Stimulated activated naive CD8-positive, alpha-beta T cell treated with anti-CD3 and anti-CD28 coated beads, Interleukin-15, amount 100 ng/mL, for 72 hours (primary cell): ENCODE data around the gene RNF224.

Source experiments
- ATAC-seq: fragments of 150-1000 bp; cut with Tn5 transposase; 2 replicates; pipeline ENCODE4 v1.10.0; 2021; ENCODE audit warnings: mild to moderate bottlenecking, moderate library complexity
- DNase-seq, 2 donors: peaks; one replicate each; pipeline ENCODE4 v3.0.0; 2021 to 2022
- H3K27ac Mint-ChIP-seq, 2 donors: one replicate each; pipeline ENCODE4 v1.8.0; 2022; ENCODE audit warnings: mild to moderate bottlenecking in 2 of 2, mixed read lengths in 2 of 2, moderate library complexity in 2 of 2
- H3K27me3 Mint-ChIP-seq: one replicate; pipeline ENCODE4 v1.8.0; 2022; ENCODE audit warnings: mixed read lengths
- H3K4me1 Mint-ChIP-seq: one replicate; pipeline ENCODE4 v1.8.0; 2022; ENCODE audit warnings: mild to moderate bottlenecking, mixed read lengths
- H3K4me3 Mint-ChIP-seq, 2 donors: one replicate each; pipeline ENCODE4 v1.8.0; 2022; ENCODE audit warnings: mild to moderate bottlenecking in 2 of 2, mixed read lengths in 2 of 2, moderate library complexity in 1 of 2
- H3K9me3 Mint-ChIP-seq, 2 donors: one replicate each; pipeline ENCODE4 v1.8.0; 2022; ENCODE audit warnings: mixed read lengths in 2 of 2

The RNF224 gene

DNA sequence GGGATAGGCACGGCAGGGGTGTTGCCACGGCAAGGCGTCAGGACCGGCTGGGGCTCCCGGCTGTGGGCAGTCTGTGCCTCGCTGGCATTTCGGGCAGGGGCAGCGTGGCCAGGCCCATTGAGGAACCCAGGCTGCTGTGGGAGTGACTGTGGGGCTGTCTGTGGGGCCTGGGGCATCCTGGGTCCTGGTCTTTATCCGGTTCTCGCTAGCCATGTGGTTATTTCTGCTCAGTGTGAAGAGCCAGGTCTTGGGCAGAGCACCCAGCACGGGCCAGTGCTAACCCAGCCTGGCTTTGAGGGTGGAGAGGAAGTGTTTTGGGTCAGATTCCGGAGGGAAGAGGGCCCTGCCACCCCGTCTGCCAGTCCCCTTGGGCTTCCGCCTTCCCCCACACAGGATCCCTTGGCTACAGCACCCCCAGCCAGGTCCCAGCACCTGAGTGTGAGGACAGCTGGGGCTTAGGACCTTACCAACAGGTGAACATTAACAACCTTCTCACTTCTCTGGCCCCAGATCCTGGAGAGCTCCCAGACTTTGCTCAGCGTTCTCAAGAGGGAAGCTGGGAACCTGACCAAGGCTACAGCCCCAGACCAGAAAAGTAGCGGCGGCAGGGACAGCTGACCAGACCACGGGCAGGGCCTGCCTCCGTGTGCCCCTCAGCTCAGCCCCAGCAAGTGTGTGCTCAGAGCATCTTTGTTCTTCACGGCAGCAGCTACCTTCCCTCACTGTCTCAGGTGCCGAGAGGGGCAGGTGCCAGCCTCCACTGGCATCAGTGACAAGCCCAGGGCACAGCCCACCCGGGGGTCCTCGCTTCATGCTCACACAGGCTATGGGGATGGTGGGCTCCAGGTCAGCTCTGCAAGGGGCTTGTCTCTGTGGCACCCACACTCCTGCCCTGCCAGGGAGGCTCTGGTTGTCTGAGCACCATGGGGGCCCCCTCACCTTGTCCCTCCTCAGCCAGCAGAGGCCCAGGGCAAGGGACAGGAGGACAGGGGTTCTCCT, 37.7 kb upstream of the RNF224 start:
- peak overlapping the region; percentile 78 to 90 for H3K27ac Mint-ChIP-seq
- no peaks in the 10 kb centered on the region for H3K27me3 Mint-ChIP-seq
- H3K4me3 Mint-ChIP-seq: peak overlapping the region; percentile 91 to 98
- no peak for ATAC-seq
- no peaks in the 10 kb centered on the region for H3K9me3 Mint-ChIP-seq
- peaks cover 54% of the 10 kb centered on the region for H3K4me1 Mint-ChIP-seq
- DNase-seq: no peak

DNA sequence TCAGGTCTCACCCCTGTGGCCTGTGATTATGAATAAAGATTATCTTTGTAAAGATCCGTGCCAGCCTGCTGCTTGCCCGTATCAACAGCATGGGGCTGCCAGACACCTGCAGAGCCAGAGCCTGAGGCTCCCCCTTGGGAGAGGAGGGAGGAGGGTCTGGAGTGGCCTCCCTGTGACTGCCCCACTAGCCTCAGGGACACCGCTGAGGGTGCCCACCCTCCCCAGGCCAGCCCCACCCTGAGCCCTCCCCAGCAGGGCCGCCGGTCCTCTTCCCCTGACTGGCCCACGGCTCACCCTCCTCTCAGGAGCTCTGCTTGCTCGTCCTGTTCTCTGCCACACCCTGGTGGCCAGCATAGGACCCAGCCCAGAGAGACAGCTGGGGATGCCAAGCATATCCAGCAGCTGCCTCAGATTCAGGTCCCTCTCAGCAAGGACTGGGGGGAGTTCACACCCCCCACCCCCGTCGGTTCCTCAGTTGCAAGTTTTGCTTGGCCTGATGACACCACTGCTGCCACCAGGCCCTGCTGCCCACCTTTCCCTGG, 36.9 kb upstream of the RNF224 start:
- no peaks in the 10 kb centered on the region for H3K9me3 Mint-ChIP-seq
- DNase-seq (no peak), ATAC-seq (no peak)
- H3K4me3 Mint-ChIP-seq: peak overlapping the region; percentile 91 to 98
- H3K27ac Mint-ChIP-seq: peak overlapping the region; percentile 78 to 95
- peaks cover 49% of the 10 kb centered on the region for H3K4me1 Mint-ChIP-seq
- H3K27me3 Mint-ChIP-seq: no peaks in the 10 kb centered on the region

DNA sequence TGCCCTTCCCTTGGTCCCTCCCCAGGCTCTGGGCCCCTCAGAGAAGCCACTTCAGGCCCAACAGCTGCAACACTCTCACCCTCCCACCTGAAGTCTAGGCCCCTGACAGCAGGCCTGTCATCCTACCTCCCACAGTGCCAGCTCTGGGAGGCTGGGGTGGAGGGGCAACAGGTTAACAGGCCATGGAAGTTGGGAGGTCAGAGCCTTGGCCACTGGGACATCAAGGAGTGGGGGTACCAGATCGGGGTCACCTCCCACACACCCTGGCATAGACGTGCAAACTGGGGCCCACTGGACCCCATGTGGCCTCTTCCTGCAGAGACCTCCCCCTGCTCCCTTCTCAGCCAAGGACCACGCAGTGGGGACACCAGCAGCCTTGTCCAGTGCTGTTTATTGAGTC, 36.1 kb upstream of the RNF224 start:
- Mint-ChIP-seq H3K4me1 (peaks cover 41% of the 10 kb centered on the region), H3K27me3 (no peaks in the 10 kb centered on the region), H3K27ac (no peak overlapping the region), H3K4me3 (peak overlapping the region in 1 of 2 donors; percentile 70), H3K9me3 (no peaks in the 10 kb centered on the region)
- no peak for DNase-seq
- ATAC-seq: no peak

DNA sequence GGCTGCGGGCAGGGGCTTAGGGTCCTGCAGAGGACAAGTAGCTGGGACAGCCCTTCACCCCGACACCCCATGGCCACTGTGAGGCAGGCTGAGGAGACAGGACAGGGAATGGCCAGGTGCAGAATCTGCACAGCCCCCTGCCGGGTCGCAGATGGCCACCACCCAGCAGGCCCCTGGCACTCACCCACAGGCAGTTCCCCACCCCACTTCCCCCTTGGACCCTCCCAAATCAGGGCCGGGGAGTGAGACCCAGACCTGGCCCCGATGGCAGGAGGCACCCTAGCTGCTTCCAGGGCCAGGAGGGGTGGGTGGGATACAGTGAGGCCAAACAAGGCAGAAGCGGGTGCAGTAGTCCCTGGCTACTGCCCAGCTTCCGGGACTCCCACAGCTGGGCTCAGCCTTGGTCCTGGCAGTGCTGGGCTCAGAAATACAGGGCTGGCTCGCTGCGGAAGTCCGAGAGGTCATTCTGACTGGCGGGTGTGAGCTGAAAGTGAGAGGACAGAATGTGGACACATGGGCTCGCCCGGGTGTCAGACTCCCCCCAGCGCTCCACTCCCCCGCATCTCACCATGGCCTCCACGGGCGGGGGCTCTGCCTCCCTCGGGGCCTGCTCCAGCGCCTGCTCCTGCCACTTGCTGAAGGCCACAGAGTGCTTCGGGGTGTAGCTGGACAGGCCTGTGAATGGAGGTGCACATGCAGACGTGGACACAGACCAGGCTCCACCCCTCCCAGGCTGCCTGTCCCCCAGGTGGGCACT, 35.4 kb upstream of the RNF224 start:
- Mint-ChIP-seq H3K4me3 (no peak overlapping the region), H3K27me3 (no peaks in the 10 kb centered on the region), H3K9me3 (no peaks in the 10 kb centered on the region), H3K4me1 (peaks cover 35% of the 10 kb centered on the region), H3K27ac (no peak overlapping the region)
- no peak for DNase-seq
- ATAC-seq: no peak

DNA sequence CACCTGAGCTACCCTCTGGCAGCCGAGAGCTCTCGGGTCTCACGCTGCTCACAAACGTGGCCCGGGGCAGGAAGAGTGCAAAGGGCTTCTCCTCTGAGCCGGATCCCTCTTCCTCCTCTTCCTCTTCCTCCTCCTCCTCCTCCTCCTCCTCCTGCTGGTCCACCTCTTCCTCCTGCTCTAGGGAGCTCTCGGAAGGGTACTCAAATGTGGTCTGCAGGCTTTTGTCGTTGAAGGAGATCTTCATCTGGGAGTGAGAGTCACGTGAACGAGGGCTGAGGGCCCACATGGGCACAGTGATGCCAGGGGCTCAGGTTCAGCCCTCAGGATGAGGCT, 34.9 kb upstream of the RNF224 start:
- ATAC-seq: no peak
- H3K9me3 Mint-ChIP-seq: no peaks in the 10 kb centered on the region
- no peak overlapping the region for H3K27ac Mint-ChIP-seq
- H3K4me1 Mint-ChIP-seq: peaks cover 30% of the 10 kb centered on the region
- no peaks in the 10 kb centered on the region for H3K27me3 Mint-ChIP-seq
- no peak for DNase-seq
- H3K4me3 Mint-ChIP-seq: no peak overlapping the region

DNA sequence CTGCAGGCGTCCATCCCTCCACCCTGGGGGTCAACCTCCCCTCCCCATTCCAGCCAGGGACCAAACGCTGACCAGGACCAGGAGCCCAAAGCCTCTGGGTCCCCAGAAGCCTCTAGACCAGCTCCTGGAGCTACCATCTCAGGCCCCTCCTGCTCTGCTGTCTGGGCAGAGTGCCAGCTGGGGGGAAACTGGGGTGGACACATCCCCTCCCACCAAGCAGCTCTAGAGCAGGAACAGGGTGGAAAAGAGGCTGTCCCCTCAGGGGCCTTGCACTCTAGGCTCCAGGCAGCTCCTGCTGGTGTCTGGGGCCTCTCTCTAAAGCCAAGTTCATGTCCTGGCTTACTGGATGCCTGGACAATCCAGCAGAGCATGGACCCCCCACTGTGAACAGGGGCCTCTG, 34.4 kb upstream of the RNF224 start:
- Mint-ChIP-seq H3K4me1 (peaks cover 30% of the 10 kb centered on the region), H3K9me3 (no peaks in the 10 kb centered on the region), H3K4me3 (no peak overlapping the region), H3K27ac (no peak overlapping the region), H3K27me3 (no peaks in the 10 kb centered on the region)
- DNase-seq (no peak), ATAC-seq (no peak)

DNA sequence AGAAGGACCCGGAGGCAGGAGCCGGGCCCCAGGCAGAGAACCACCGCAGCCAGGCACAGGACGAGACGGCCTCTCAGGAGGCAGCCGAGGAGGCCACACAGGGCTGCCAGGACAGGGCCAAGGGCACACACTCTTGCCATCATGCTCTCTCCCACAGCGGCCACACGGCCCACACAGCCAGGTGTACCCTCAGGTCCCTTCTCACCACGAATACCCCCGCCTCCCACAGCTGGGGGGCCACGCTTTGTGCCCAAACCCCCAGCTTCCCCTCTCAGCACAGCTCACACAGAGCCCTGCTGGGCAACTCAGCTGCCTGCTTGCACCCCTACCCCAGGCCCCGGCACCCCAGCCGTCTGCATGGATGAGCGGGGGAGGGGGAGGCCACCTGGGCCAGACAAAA, 33.5 kb upstream of the RNF224 start:
- DNase-seq (no peak), ATAC-seq (no peak)
- Mint-ChIP-seq H3K4me3 (no peak overlapping the region), H3K9me3 (no peaks in the 10 kb centered on the region), H3K27ac (peak overlapping the region in 1 of 2 donors; percentile 63), H3K27me3 (peaks cover 4% of the 10 kb centered on the region), H3K4me1 (peaks cover 40% of the 10 kb centered on the region)

DNA sequence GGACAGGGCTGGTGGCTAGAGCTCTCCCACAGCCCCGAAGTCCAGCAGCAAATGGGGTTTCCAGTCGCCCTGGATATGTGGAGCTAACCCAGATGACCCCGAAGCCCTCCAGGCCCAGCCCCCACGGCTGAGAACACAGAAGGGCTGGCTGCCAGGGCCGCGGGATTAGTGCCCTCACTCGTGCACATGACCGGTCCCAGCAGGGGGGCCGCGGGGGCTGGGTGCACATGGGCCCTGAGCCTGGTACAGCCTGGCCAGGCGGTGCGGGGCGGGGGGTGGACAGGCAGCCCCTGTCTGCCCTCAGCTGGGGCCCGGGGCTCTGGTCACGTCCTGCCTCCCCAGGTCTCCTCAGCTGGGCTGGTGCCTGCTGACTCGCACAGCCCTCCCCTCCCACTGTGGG, 32.9 kb upstream of the RNF224 start:
- H3K4me1 Mint-ChIP-seq: peaks cover 40% of the 10 kb centered on the region
- no peak overlapping the region for H3K27ac Mint-ChIP-seq
- H3K27me3 Mint-ChIP-seq: peaks cover 10% of the 10 kb centered on the region
- peak; percentile 11 for ATAC-seq
- H3K4me3 Mint-ChIP-seq: no peak overlapping the region
- no peaks in the 10 kb centered on the region for H3K9me3 Mint-ChIP-seq
- no peak for DNase-seq

DNA sequence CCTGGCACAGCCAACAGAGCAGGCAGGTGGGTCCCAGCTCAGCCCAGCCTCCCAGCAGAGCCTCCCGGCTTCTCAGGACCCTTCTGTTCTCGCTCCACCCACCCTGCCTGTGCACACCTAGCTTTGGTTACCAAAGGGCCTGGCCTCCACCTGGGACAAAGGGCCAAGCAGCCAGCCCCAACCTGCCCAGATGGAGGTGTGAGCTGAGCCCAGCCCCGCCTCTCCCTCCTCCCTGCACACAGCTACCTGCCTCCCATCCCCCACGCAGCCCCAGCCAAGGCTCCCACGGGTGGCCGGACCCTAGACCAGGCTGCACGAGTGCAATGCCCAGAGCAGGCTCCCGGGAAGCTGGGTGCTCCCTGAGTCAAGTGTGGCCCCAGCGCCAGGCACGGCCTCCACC, 32.4 kb upstream of the RNF224 start:
- no peak overlapping the region for H3K4me3 Mint-ChIP-seq

DNA sequence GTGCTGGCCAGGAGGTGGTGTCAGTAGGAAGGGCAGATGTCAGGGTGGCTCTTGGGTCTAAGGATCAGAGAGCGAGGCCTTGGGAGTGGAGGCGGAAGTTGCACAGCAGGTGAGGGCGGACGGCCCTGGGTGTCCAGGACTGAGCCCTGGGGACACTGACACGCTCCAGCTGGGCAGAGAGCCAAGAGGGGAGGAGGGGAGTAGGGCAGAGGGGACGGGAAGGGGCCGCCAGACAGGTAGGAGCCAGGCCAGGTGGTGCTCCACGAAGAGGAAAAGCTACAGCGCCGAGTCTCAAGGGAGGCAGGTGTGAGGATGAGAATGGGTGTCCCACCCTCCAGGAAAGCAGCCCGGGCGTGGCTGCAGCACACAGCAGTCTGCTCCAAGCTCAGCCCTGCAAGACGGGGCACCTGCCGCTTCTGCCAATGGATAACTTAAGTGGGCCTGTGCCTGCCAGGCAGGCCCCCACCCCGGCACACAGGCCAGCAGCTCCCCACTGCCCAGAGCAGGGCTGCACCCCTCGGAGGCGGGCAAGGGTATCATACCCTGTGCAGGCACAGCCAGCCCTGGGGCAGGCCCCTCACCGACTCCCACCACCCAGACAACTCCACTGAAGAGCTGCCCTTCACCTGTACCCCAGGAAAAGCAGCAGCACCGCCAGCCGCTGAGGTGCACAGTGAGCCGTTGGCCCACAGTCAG, 31.6 kb upstream of the RNF224 start:
- ATAC-seq: no peak

More for the DNA sequence above, 32.4 kb upstream of the RNF224 start:
- Mint-ChIP-seq H3K4me1 (peaks cover 40% of the 10 kb centered on the region), H3K27me3 (peaks cover 15% of the 10 kb centered on the region), H3K9me3 (no peaks in the 10 kb centered on the region), H3K27ac (no peak overlapping the region)
- ATAC-seq: no peak
- no peak for DNase-seq

DNA sequence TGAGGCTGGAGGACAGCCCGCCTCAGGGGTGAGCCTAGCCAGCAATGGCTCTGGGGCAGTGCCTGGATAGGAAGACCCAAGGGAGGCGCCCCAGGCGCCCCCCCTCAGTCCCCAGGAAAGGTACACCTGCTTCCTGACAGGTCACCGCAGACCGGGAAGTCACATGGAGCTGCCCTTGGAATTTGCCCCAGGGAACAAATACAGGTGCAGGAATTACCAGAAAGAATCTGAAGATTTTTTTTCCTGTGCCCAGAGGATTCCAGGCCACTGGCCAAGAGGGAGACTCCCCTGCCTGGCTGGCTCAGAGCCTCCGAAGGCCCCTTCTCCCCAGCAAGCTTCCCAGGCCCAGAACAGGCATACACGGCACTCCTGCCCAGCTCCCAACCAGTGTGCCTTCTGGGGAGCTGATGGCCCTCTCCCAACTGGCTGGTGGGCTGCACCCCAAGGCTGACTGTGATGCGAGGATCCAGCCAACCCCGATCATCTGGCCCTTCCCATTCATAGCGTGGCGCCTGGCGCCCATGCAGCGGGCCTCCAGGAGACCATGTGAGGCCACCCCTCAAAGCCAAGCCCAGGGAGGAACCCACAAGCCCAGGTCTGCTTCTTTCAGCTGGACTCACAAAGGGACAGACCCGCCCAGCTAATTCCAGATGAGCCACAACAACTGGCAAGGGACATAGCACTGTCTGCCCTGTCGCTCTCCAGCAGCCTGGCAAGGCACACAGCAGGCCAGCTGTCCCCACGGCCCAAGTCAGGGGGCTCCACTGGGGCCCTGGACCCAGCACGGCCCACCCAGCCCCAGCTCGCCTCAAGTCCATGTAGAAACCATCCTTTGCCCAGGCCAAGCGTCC, 29.0 kb upstream of the RNF224 start:
- Mint-ChIP-seq H3K4me3 (peak overlapping the region in 1 of 2 donors; percentile 13), H3K4me1 (peaks cover 50% of the 10 kb centered on the region)
- no peak for DNase-seq

More for the DNA sequence above, 31.6 kb upstream of the RNF224 start:
- Mint-ChIP-seq H3K4me3 (no peak overlapping the region), H3K4me1 (peaks cover 32% of the 10 kb centered on the region), H3K27me3 (peaks cover 15% of the 10 kb centered on the region), H3K27ac (no peak overlapping the region), H3K9me3 (no peaks in the 10 kb centered on the region)
- no peak for DNase-seq

DNA sequence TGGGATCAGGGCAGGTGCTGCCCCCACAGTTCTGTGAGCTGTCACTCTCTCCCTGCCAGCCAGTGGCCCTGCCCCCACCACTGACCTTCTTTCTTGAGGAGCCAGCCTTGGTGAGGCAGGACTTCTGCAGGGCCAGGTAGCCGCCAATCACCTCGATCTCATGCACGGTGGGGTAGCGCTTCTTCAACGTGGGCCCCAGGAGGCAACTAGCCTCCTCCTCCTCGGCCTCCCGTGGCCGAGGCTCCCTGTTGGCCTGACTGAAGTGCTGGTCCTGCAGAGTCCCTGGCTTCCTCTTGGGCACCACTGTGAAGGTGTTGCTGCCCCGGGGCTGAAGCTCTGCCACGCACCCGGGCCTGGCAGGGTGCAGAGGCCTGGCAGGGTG, 28.4 kb upstream of the RNF224 start:
- Mint-ChIP-seq H3K27ac (no peak overlapping the region), H3K4me1 (peaks cover 55% of the 10 kb centered on the region), H3K9me3 (no peaks in the 10 kb centered on the region), H3K27me3 (peaks cover 15% of the 10 kb centered on the region), H3K4me3 (peak overlapping the region in 1 of 2 donors; percentile 89)
- ATAC-seq (no peak), DNase-seq (no peak)

More for the DNA sequence above, 29.0 kb upstream of the RNF224 start:
- no peak overlapping the region for H3K27ac Mint-ChIP-seq
- peaks cover 15% of the 10 kb centered on the region for H3K27me3 Mint-ChIP-seq
- no peak for ATAC-seq
- no peaks in the 10 kb centered on the region for H3K9me3 Mint-ChIP-seq

DNA sequence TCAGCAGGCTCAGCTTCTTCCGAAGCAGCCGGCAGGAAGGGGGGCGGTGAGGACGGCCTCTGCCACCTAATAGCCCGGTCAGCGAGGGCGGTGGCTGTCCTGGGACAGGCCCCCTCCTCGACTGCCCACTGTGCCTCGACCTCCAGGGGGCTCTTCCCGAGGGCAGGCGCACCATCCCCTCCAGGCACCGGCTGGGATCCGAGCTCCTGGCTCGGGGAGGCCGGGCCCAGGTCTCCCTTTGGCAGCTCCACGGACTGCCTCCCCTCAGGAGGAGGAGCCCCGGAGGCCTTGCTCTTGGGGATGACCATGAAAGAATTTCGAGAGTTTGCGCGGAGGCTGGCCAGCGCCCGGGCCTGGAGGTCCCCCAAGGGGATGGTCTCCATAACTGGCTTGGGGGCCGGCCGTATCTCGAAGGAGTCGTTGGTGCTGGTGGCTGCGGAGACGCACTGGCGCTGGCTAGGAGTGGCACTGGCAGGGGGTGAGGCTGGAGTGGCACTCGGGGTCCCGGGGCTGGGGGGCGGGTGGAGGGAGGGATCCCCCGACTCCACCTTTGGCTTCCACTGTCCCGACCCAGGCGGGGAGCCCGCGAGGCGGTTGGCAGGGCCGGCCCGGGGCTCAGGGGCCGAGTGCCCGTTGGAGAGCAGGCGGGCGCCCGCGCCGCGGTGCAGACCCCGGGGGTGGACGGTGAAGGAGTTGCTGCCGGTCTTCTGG, 27.7 kb upstream of the RNF224 start:
- DNase-seq (no peak), ATAC-seq (no peak)
- peaks cover 15% of the 10 kb centered on the region for H3K27me3 Mint-ChIP-seq
- H3K4me3 Mint-ChIP-seq: peak overlapping the region; percentile 85 to 89
- H3K9me3 Mint-ChIP-seq: no peaks in the 10 kb centered on the region
- no peak overlapping the region for H3K27ac Mint-ChIP-seq
- H3K4me1 Mint-ChIP-seq: peaks cover 62% of the 10 kb centered on the region
